ENCODE measurements around the gene FRAS1. TPM values are rescaled to one million over a fixed set of nuclear protein-coding genes. Genes with fewer than 3 reads are reported as not detected.

Gene FRAS1
- total and polyA plus RNA-seq, 9 donors: 0.16 to 5.3 (median 1.4) TPM

DNA sequence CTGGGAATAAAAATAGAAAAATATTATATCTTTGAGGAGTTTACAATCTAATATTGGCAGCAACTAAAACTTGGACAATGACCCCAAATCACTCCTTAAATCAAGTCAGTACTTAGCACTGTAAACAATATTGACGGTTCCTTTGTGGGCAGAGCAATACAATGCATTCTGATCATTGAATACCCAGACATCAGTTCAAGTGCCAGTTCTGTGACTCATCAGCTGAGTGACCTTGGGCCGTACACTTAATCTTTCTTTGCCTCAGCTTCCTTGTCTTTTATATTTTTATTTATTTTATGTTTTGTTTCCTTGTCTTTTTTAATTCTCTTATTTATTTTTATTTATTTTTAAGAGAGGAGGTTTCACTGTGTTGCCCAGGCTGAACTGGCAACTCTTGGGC is 382.2 kb downstream of the FRAS1 start:
- no peaks in the 10 kb centered on the region for H3K36me3 ChIP-seq
- H3K27me3 ChIP-seq: no peaks in the 10 kb centered on the region
- no peak overlapping the region for H3K27ac ChIP-seq
- TF ChIP-seq POLR2A (IDR thresholded peaks at IDR 0.05) (no peak), CTCF (IDR thresholded peaks at IDR 0.05) (no peak), EP300 (IDR thresholded peaks at IDR 0.05) (no peak)
- H3K4me3 ChIP-seq: no peak overlapping the region
- intact Hi-C loops (cut with DNase I): no loop called here
- H3K9me3 ChIP-seq: no peaks in the 10 kb centered on the region
- DNase-seq: no peak
- no peaks in the 10 kb centered on the region for H3K4me1 ChIP-seq (ENCODE audit: insufficient read depth)
- WGBS, 3 donors: 30 to 55% (median 39%) methylated on average over 2 of the region's 2 CpGs

DNA sequence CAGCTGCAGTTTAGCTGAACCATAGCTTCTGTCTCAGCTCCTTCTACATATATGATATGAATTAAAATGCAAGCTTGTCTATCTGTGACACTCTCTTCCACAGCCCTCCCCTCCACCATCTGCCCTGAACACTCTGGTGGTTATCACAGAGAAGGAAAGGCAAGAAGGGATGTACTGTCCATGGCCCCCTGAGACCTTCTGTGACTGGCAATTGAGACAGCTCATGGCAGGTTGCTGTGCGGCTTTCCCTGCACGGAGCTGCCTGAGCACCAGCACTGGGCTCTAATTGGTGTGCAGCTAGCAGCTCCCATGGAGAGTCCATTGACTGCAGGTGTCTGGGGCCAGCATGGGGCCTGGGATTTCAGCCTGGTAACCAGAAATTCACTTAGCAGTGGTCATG is 384.6 kb downstream of the FRAS1 start:
- no peak for TF ChIP-seq CTCF (IDR thresholded peaks at IDR 0.05)
- no peak for TF ChIP-seq POLR2A (IDR thresholded peaks at IDR 0.05)
- no peak for TF ChIP-seq EP300 (IDR thresholded peaks at IDR 0.05)
- Histone ChIP-seq H3K27me3 (no peaks in the 10 kb centered on the region), H3K4me3 (no peak overlapping the region), H3K27ac (no peak overlapping the region), H3K36me3 (no peaks in the 10 kb centered on the region), H3K9me3 (no peaks in the 10 kb centered on the region), H3K4me1 (ENCODE audit: insufficient read depth) (no peaks in the 10 kb centered on the region)
- WGBS, 3 donors: 87 to 93% (median 93%) methylated on average over 2 of the region's 2 CpGs
- intact Hi-C loops (cut with DNase I): no loop called here
- DNase-seq: no peak

DNA sequence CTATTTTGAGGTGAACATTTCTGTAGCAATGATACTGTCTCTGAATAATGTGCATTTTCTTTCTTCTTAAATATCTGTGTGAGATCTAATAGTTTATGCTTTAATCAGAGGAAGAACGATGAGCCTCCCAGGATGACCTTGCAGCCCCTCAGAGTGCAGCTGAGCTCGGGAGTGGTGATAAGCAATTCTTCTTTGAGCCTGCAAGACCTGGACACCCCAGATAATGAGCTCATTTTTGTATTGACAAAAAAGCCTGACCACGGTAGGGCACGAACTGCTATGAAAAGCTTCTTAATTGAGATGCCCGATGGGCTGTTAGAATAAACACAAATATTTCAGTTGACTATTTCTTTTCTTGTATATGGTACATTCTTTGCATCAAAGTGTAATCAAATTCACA is 389.5 kb downstream of the FRAS1 start:
- Histone ChIP-seq H3K4me1 (ENCODE audit: insufficient read depth) (no peaks in the 10 kb centered on the region), H3K9me3 (no peaks in the 10 kb centered on the region), H3K27me3 (no peaks in the 10 kb centered on the region), H3K36me3 (no peaks in the 10 kb centered on the region), H3K4me3 (no peak overlapping the region), H3K27ac (no peak overlapping the region)
- TF ChIP-seq EP300 (IDR thresholded peaks at IDR 0.05) (no peak), CTCF (IDR thresholded peaks at IDR 0.05) (no peak), POLR2A (IDR thresholded peaks at IDR 0.05) (no peak)
- intact Hi-C loops (cut with DNase I): no loop called here
- WGBS, 3 donors: 53 to 62% (median 55%) methylated on average over 5 of the region's 5 CpGs
- DNase-seq: no peak

- H3K9me3 ChIP-seq: no peaks in the 10 kb centered on the region
- H3K27ac ChIP-seq: no peak overlapping the region
- H3K27me3 ChIP-seq: no peaks in the 10 kb centered on the region
- TF ChIP-seq EP300 (IDR thresholded peaks at IDR 0.05) (no peak), CTCF (IDR thresholded peaks at IDR 0.05) (no peak), POLR2A (IDR thresholded peaks at IDR 0.05) (no peak)
- WGBS, 3 donors: 63 to 79% (median 68%) methylated on average over 3 of the region's 3 CpGs
- intact Hi-C loops (cut with DNase I): no loop called here
- no peak overlapping the region for H3K4me3 ChIP-seq
- no peaks in the 10 kb centered on the region for H3K36me3 ChIP-seq
- no peaks in the 10 kb centered on the region for H3K4me1 ChIP-seq (ENCODE audit: insufficient read depth)
- DNase-seq: no peak
Observed at GRCh38 chr4:78451407-78451806, 394.3 kb downstream of the FRAS1 start.

DNA sequence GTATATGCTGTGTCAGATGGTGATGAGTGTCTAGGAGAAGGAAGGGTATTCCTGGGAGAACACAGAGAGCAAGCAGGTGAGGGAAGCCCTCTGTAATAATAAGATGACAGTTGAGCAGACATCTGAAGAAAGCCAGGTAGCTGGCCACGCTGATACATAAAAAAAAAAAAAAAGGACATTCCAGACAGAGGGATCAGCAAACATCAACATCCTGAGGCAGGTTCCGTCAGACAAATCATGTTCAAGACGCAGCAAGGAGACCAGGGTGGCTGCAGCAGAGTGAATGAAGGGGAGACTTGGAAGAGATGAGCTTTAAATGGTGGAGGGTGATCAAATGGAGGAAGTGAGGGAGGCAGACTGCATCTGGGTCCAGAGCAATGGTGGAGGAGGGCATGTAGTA is 396.9 kb downstream of the FRAS1 start:
- H3K27ac ChIP-seq: no peak overlapping the region
- no peaks in the 10 kb centered on the region for H3K9me3 ChIP-seq
- no peak overlapping the region for H3K4me3 ChIP-seq
- TF ChIP-seq POLR2A (IDR thresholded peaks at IDR 0.05) (no peak), CTCF (IDR thresholded peaks at IDR 0.05) (no peak), EP300 (IDR thresholded peaks at IDR 0.05) (no peak)
- DNase-seq: no peak
- intact Hi-C loops (cut with DNase I): no loop called here
- no peaks in the 10 kb centered on the region for H3K27me3 ChIP-seq
- 84 to 86% (median 86%) methylated on average over 3 of the region's 3 CpGs for WGBS, 3 donors
- H3K4me1 ChIP-seq (ENCODE audit: insufficient read depth): no peaks in the 10 kb centered on the region
- no peaks in the 10 kb centered on the region for H3K36me3 ChIP-seq

All from ovary (tissue), 9 donors.